SK-N-SH (cell line): Measurements from ENCODE around the gene GAS6. TPM values are rescaled to one million over a fixed set of nuclear protein-coding genes. Genes with fewer than 3 reads are reported as not detected.
A peak's percentile ranks its signal among the peaks of the same experiment; 100 is the strongest.

Experiments used
- CTCF ChIA-PET: fragments of 300-600, 350-600 bp; formaldehyde crosslinking; extraction: SDS; loops from one replicate; lab custom pipeline; 2021; lab: Yijun Ruan, JAX
- POLR2A ChIA-PET: fragments of 350-600 bp; sonication (Branson Sonifier 250); formaldehyde crosslinking; extraction: SDS; loops from one replicate; lab custom pipeline; 2020; ENCODE audit warnings: antibody characterized with exemption, inconsistent platforms; lab: Yijun Ruan, JAX
- DNase-seq: peaks from one replicate; pipeline ENCODE4 v3.0.0; 2012
- H2AFZ ChIP-seq: fragments of 200-600 bp; sonication (generic); 2 replicates; pipeline ENCODE4 v1.8.1; 2016; ENCODE audit warnings: antibody characterized with exemption, mild to moderate bottlenecking, low read depth
- H3F3A ChIP-seq: fragments of 200-600 bp; sonication (generic); replicated peaks from 2 replicates; pipeline ENCODE3; 2016; ENCODE audit warnings: antibody characterized with exemption, mild to moderate bottlenecking; ENCODE audit not compliant: insufficient read depth
- H3K27ac ChIP-seq, 2 experiments: fragments of 200-500 bp in 1 of 2; fragments of 200-600 bp in 1 of 2; sonication (Bioruptor generic) in 1 of 2; sonication (generic), shearing (Covaris generic) in 1 of 2; 2 replicates each; pipeline versions ENCODE4 v1.5.1 to v1.6.1; 2014 to 2016; ENCODE audit warnings: low read depth in 2 of 2, inconsistent platforms in 1 of 2, low read length in 1 of 2, mild to moderate bottlenecking in 1 of 2, mixed read lengths in 1 of 2
- H3K27me3 ChIP-seq: fragments of 200-600 bp; sonication (generic), shearing (Covaris generic); 2 replicates; pipeline ENCODE4 v1.6.1; 2016; ENCODE audit warnings: mixed run types; ENCODE audit not compliant: insufficient read depth
- H3K36me3 ChIP-seq, 2 experiments: fragments of 200-500 bp in 1 of 2; fragments of 200-600 bp in 1 of 2; sonication (Bioruptor generic) in 1 of 2; sonication (generic) in 1 of 2; replicated peaks in 1 of 2; 2 replicates each; pipeline versions ENCODE3 to v1.5.1; 2014 to 2016; ENCODE audit warnings: low read length in 1 of 2, mild to moderate bottlenecking in 1 of 2; ENCODE audit not compliant: insufficient read depth in 2 of 2, control insufficient read depth in 1 of 2
- H3K4me1 ChIP-seq, 2 experiments: fragments of 200-500 bp in 1 of 2; fragments of 200-600 bp in 1 of 2; sonication (Bioruptor generic) in 1 of 2; sonication (generic), shearing (Covaris generic) in 1 of 2; 2 replicates each; pipeline versions ENCODE4 v1.5.1 to v1.6.1; 2014 to 2016; ENCODE audit warnings: low read depth in 1 of 2, low read length in 1 of 2, mixed run types in 1 of 2; ENCODE audit not compliant: insufficient read depth in 2 of 2, control insufficient read depth in 1 of 2
- H3K4me2 ChIP-seq: fragments of 200-600 bp; sonication (generic), shearing (Covaris generic); 2 replicates; pipeline ENCODE4 v1.6.1; 2017; ENCODE audit warnings: mixed run types
- H3K4me3 ChIP-seq, 2 experiments: fragments of 200-500 bp in 1 of 2; fragments of 200-600 bp in 1 of 2; sonication (Bioruptor generic) in 1 of 2; sonication (generic), shearing (Covaris generic) in 1 of 2; 2 replicates each; pipeline versions ENCODE4 v1.5.1 to v1.8.1; 2014 to 2016; ENCODE audit warnings: low read depth in 2 of 2, inconsistent platforms in 1 of 2, low read length in 1 of 2, mild to moderate bottlenecking in 1 of 2, mixed read lengths in 1 of 2, moderate library complexity in 1 of 2
- H3K79me2 ChIP-seq: fragments of 200-600 bp; sonication (generic); 2 replicates; pipeline ENCODE4 v1.8.1; 2017; ENCODE audit warnings: mild to moderate bottlenecking; ENCODE audit not compliant: insufficient read depth
- H3K9ac ChIP-seq: fragments of 200-600 bp; sonication (generic); 2 replicates; pipeline ENCODE4 v1.6.1; 2017; ENCODE audit warnings: mixed run types
- H3K9me2 ChIP-seq: fragments of 200-600 bp; sonication (generic); 2 replicates; pipeline ENCODE4 v1.6.1; 2017; ENCODE audit warnings: mixed run types
- H3K9me3 ChIP-seq: fragments of 200-600 bp; sonication (generic); 2 replicates; pipeline ENCODE4 v1.6.1; 2017; ENCODE audit warnings: mixed run types, mild to moderate bottlenecking, moderate library complexity
- H4K20me1 ChIP-seq: fragments of 200-600 bp; sonication (generic); 2 replicates; pipeline ENCODE4 v1.6.1; 2017; ENCODE audit warnings: mild to moderate bottlenecking, mixed run types; ENCODE audit not compliant: insufficient read depth
- FOSL2 ChIP-seq: IDR thresholded peaks from 2 replicates; pipeline ENCODE4 v1.4.0; 2012; ENCODE audit warnings: low read depth, mild to moderate bottlenecking, moderate library complexity, borderline replicate concordance
- FOXJ3 ChIP-seq: sonication (generic); formaldehyde crosslinking; IDR thresholded peaks from 2 replicates; pipeline ENCODE4 v1.5.1; 2020; ENCODE audit warnings: mild to moderate bottlenecking, missing genetic modification reagents
- FOXM1 ChIP-seq: IDR thresholded peaks from 2 replicates; pipeline ENCODE4 v1.4.0; 2012; ENCODE audit warnings: low read depth, mild to moderate bottlenecking
- NFIC ChIP-seq: IDR thresholded peaks from 2 replicates; pipeline ENCODE4 v1.4.0; 2012; ENCODE audit warnings: borderline replicate concordance
- NRF1 ChIP-seq: IDR thresholded peaks from 2 replicates; pipeline ENCODE4 v1.6.1; 2012; ENCODE audit warnings: low read depth, mild to moderate bottlenecking, low read length
- PBX3 ChIP-seq: IDR thresholded peaks from 2 replicates; pipeline ENCODE4; 2012
- RAD21 ChIP-seq: IDR thresholded peaks from 2 replicates; pipeline ENCODE4 v1.6.1; 2012; ENCODE audit warnings: mild to moderate bottlenecking, low read length
- RFX5 ChIP-seq: IDR thresholded peaks from 2 replicates; pipeline ENCODE4 v1.6.1; 2012; ENCODE audit warnings: mild to moderate bottlenecking, improper control_type of control experiment, low read length
- SIN3A ChIP-seq: IDR thresholded peaks from 2 replicates; pipeline ENCODE4 v1.6.1; 2012; ENCODE audit warnings: low read depth, mild to moderate bottlenecking, low read length, moderate library complexity, borderline replicate concordance
- TCF12 ChIP-seq: IDR thresholded peaks from 2 replicates; pipeline ENCODE4 v1.4.0; 2012
- USF1 ChIP-seq: IDR thresholded peaks from 2 replicates; pipeline ENCODE4 v1.4.0; 2012; ENCODE audit warnings: low read depth, borderline replicate concordance
- USF2 ChIP-seq: fragments of 150-350 bp; IDR thresholded peaks from 2 replicates; pipeline ENCODE4 v1.6.1; 2017; ENCODE audit warnings: antibody characterized with exemption, low read length, low read depth, borderline replicate concordance
- WGBS: methylation state at CpG from one replicate; pipeline ENCODE4 v1.1.6; 2017; ENCODE audit warnings: low lambda C conversion rate; 5-methylcytosine and 5-hydroxymethylcytosine counted together
- polyA plus RNA-seq, 3 experiments: library from polyadenylated mRNA; depleted of rRNA; stranded (reverse); fragments of >200 nt; gene quantifications; 2 replicates each; pipeline ENCODE4 v1.2.3, GENCODE V29; 2012

The GAS6 gene
- polyA plus RNA-seq, 1 of the 3 experiments (the other 2 are of a cell fraction), result 380 TPM

GRCh38 chr13:113775451-113776145 is 88.3 kb downstream of the GAS6 start:
- Histone ChIP-seq H3K4me3 (no peak overlapping the region), H3K27me3 (no peaks in the 10 kb centered on the region), H3K9me2 (no peaks in the 10 kb centered on the region), H3K27ac (no peak overlapping the region), H3K4me2 (no peak overlapping the region), H3K79me2 (no peaks in the 10 kb centered on the region), H3K9me3 (no peaks in the 10 kb centered on the region), H3K4me1 (peaks cover 3 to 5% of the 10 kb centered on the region in 2 experiments; a peak in 1 of 4 replicates), H3K9ac (no peak overlapping the region), H3F3A (no peaks in the 10 kb centered on the region), H4K20me1 (no peaks in the 10 kb centered on the region), H2AFZ (no peak overlapping the region), H3K36me3 (no peaks in the 10 kb centered on the region)
- WGBS, result 84% methylated on average over 8 of the region's 28 CpGs
- CTCF ChIA-PET, result interaction anchor here (1.4 kb wide), 1 partner anchor 452 kb away, joined by 3 read pairs; no protein-coding TSS in a partner anchor
- no peak for DNase-seq
- TF ChIP-seq SIN3A (no peak), FOXJ3 (no peak), RFX5 (no peak), NFIC (no peak), FOXM1 (no peak), USF1 (no peak), FOSL2 (no peak), TCF12 (no peak), USF2 (no peak), RAD21 (no peak)
- POLR2A ChIA-PET, result no interaction called here

GRCh38 chr13:113774177-113775107 is 89.4 kb downstream of the GAS6 start:
- Histone ChIP-seq H3K4me3 (no peak overlapping the region), H3K36me3 (no peaks in the 10 kb centered on the region), H3K4me1 (peaks cover 3 to 5% of the 10 kb centered on the region in 2 experiments; a peak in 1 of 4 replicates)
- TF ChIP-seq PBX3 (peak; percentile 40; the same call in 1 of the 2 replicates), RFX5 (no peak), NRF1 (no peak)
- TF ChIP-seq, all 33 proteins: peak for 1
- no peaks in the 10 kb centered on the region for H3K9me2 ChIP-seq
- no peaks in the 10 kb centered on the region for H3K27me3 ChIP-seq
- H3F3A ChIP-seq, result no peaks in the 10 kb centered on the region
- H4K20me1 ChIP-seq, result no peaks in the 10 kb centered on the region
- no peaks in the 10 kb centered on the region for H3K79me2 ChIP-seq
- no peak overlapping the region for H3K9ac ChIP-seq
- peak; percentile 50 for DNase-seq
- ChIA-PET CTCF (interaction anchor here (1.4 kb wide), 1 partner anchor 453 kb away, joined by 3 read pairs; no protein-coding TSS in a partner anchor), POLR2A (no interaction called here)
- 50% methylated on average over 9 of the region's 9 CpGs for WGBS
- peak overlapping the region; percentile 6; the same call in 1 of the 2 replicates for H3K4me2 ChIP-seq
- H2AFZ ChIP-seq, result no peak overlapping the region
- H3K9me3 ChIP-seq, result no peaks in the 10 kb centered on the region
- H3K27ac ChIP-seq, result no peak overlapping the region
